ENCODE measurements around the gene UTP18. TPM values are rescaled to one million over a fixed set of nuclear protein-coding genes. Genes with fewer than 3 reads are reported as not detected.
"Not testable (repeated sequence)": the region's sequence is repeated elsewhere in the genome, so short reads cannot be mapped to it uniquely, and the experiment has no call there.

Gene UTP18
- total and polyA plus RNA-seq, 2 donors = 23.6 to 30.2 TPM

DNA sequence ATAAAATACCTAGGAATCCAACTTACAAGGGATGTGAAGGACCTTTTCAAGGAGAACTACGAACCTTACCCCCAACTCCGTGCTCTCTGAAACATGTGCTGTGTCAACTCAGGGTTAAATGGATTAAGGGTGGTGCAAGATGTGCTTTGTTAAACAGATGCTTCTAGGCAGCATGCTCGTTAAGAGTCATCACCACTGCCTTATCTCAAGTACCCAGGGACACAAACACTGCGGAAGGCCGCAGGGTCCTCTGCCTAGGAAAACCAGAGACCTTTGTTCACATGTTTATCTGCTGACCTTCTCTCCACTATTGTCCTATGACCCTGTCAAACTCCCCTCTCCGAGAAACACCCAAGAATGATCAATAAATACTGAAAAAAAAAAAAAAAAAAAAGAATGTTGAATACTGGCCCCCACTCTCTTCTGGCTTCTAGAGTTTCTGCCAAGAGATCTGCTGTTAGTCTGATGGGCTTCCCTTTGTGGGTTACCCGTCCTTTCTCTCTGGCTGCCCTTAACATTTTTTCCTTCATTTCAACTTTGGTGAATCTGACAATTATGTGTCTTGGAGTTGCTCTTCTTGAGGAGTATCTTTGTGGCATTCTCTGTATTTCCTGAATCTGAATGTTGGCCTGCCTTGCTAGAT is 70.6 kb downstream of the UTP18 start:
- H3K4me3 ChIP-seq (ENCODE audit: low read depth, low read length); DNase-seq (ENCODE audit: extremely low spot score); H3K36me3 ChIP-seq (ENCODE audit: insufficient read depth); H3K27ac ChIP-seq (ENCODE audit: low read depth); H3K4me1 ChIP-seq (ENCODE audit: insufficient read depth): not testable (repeated sequence)
- WGBS = 46% methylated on average over 7 of the region's 7 CpGs

DNA sequence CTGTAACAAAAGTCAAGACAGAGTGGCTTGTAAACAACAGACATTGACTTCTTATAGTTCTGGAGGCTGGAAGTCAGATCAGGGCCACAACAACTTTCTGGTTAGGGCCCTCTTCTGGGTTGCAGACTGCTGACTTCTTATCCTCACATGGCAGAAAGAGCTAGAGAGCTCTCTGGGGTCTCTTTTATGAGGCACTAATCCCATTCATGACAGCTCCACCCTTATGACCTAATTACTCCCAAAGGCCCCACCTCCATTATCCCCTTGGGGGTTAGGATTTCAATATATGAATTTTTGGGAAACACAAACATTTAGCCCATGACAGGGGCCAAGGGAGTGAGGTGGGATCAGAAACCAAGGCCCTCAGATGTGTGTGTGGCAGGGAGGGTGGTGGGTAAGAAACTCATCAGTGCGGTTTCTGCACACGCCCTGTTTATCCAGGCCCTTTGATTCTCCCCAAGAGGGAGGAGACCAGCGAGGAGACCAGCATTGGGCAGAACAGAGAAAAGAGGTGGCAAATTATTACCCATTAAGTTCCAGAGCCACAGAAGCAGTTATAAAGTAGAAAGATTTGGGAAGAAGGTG is 74.8 kb downstream of the UTP18 start:
- no peak for DNase-seq (ENCODE audit: extremely low spot score)
- Histone ChIP-seq H3K36me3 (ENCODE audit: insufficient read depth) (no peaks in the 10 kb centered on the region), H3K4me3 (ENCODE audit: low read depth, low read length) (no peak overlapping the region), H3K27ac (ENCODE audit: low read depth) (no peak overlapping the region), H3K4me1 (ENCODE audit: insufficient read depth) (no peaks in the 10 kb centered on the region)
- WGBS = 75% methylated on average over 3 of the region's 3 CpGs

DNA sequence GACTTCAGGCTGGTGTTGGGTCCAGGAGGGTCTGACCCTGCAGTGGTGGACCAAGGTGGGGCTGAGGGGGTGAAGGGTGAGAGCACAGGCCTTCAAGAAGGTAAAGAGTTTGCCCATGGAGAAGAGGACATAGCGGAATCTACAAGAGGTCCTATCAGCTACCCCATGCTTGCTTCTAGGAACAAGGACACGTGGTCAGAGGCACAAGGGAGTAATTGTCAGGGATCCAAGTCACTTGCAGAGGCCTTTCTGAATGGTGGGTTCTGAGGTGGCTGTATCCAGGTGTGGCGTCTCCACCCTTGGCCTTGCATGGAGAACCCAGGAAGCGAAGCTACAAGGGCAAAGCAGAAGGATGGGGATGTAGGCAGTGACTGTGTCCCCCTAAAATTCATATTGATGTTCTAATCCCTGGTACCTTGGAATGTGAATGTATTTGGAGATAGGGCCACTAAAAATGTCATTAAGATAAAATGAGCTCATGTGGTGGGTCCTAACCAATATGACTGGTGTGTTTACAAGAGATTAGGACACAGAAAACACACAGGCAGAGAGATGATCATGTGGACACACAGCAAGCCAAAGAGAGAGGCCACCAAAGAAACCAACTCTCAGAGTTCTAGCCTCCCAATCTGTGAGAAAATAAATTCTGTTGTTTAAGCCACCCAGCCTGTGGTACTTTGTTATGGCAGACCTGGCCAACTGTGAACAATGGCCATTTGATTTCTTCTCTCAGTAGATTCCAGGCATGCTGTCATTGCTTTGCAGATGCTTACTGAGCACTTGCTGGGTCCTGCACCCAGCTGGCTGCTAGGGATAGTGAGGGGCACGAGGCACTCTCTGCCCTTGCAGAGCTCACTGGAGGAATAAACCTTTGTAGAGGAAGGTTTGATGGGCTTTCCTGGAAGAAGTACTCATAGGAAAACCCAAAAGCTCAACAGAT is 75.8 kb downstream of the UTP18 start:
- Histone ChIP-seq H3K4me1 (ENCODE audit: insufficient read depth) (no peaks in the 10 kb centered on the region), H3K27ac (ENCODE audit: low read depth) (no peak overlapping the region), H3K36me3 (ENCODE audit: insufficient read depth) (no peaks in the 10 kb centered on the region), H3K4me3 (ENCODE audit: low read depth, low read length) (no peak overlapping the region)
- 88% methylated on average over 5 of the region's 5 CpGs for WGBS
- no peak for DNase-seq (ENCODE audit: extremely low spot score)

DNA sequence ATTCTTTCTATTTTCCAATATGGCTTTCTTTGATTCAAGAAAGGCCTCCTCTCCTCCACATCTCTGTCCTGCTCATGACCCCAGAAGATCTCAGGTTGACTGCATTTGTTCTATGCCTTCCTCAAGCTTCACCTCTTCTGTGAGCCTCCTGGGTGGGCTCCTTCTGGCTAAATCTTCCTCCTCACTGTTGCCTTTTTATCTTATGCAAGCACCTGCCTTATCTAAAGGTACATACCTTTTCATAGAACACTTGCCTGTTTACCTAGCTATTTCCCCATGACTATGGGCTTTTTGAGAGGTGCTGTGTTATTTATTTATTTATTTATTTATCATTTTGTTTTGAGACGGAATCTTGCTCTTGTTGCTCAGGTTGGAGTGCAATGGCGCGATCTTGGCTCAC is 81.1 kb downstream of the UTP18 start:
- no peak overlapping the region for H3K4me3 ChIP-seq (ENCODE audit: low read depth, low read length)
- no peak for DNase-seq (ENCODE audit: extremely low spot score)
- no peaks in the 10 kb centered on the region for H3K36me3 ChIP-seq (ENCODE audit: insufficient read depth)
- WGBS = 93% methylated on average over 3 of the region's 3 CpGs
- no peak overlapping the region for H3K27ac ChIP-seq (ENCODE audit: low read depth)
- H3K4me1 ChIP-seq (ENCODE audit: insufficient read depth) = no peaks in the 10 kb centered on the region

DNA sequence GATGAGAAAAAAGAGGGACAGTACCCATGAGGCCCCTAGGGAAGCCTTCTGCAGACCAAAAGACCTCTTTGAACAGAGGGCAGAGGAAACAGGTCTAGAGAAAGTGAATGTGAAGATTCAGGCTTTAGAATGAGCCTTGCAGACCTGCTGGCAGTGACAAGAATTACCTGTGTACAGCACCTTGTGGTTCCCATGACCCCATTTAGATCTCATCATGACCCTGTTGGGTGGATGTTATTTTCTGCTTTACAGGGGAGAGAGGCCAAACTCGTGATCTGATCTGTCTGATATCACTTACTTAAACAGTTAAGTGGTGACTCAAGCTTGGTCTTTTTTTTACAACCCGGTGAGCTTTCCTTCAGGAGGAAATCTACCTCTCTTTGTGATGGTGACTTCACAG is 81.9 kb downstream of the UTP18 start:
- 35% methylated on average over 2 of the region's 2 CpGs for WGBS
- H3K27ac ChIP-seq (ENCODE audit: low read depth) = no peak overlapping the region
- no peaks in the 10 kb centered on the region for H3K36me3 ChIP-seq (ENCODE audit: insufficient read depth)
- no peak overlapping the region for H3K4me3 ChIP-seq (ENCODE audit: low read depth, low read length)
- H3K4me1 ChIP-seq (ENCODE audit: insufficient read depth) = no peaks in the 10 kb centered on the region
- DNase-seq (ENCODE audit: extremely low spot score) = no peak

DNA sequence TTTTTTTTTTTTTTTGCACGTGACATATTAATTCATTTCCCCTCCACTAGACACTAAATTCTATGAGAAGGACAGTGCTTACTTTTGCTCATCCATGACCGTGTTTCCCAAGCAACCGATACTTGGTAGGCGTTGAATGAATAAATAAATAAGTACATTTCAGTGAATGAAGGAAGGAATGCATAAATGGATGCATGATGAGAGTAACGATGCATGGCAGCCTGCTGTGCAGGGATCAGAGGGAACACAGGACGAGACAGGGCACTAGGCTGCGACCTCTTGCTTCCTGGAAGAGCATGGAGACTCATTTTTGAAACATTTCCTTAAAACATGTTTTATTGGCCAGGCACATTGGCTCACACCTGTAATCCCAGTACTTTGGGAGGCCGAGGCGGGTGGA is 84.2 kb downstream of the UTP18 start:
- Histone ChIP-seq H3K27ac (ENCODE audit: low read depth) (no peak overlapping the region), H3K4me3 (ENCODE audit: low read depth, low read length) (no peak overlapping the region), H3K36me3 (ENCODE audit: insufficient read depth) (no peaks in the 10 kb centered on the region), H3K4me1 (ENCODE audit: insufficient read depth) (no peaks in the 10 kb centered on the region)
- no peak for DNase-seq (ENCODE audit: extremely low spot score)
- WGBS = 83% methylated on average over 9 of the region's 9 CpGs

DNA sequence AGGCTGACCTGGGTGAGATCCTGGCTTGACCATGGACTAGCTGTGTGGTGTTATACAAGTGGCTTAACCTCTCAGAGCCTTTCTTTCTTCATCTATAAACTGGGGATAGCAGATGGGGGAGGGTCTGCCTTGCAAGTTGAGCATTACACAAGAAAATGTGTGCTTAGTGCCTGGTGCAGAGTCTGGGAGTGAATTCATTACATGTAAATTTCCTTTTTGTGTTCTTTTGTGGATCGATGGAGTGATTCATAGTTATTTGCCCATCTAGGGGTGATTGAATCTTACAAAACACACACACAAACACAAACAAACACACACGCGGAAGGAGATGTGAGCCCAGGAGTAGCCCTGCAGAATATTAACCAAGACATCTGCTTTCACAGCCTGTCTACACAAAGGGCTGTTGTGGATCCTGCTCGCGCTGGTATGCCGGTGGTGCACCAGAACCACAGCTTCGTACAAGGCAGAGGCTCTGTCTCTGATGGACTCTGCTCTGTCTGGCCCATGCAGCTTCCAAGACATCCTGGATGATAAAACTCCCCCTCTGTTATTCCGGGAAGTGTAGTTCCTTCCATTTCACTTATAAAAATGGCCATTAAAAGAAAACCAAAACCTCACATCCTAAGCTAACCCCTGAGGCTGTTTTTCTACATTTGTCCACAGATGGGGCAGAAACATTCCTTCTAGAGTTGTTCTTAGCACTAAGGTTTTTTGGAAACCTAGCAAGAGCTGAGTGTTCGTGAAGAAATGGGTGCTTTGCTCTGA is 86.1 kb downstream of the UTP18 start:
- no peaks in the 10 kb centered on the region for H3K4me1 ChIP-seq (ENCODE audit: insufficient read depth)
- no peak overlapping the region for H3K4me3 ChIP-seq (ENCODE audit: low read depth, low read length)
- 61% methylated on average over 9 of the region's 9 CpGs for WGBS
- no peak overlapping the region for H3K27ac ChIP-seq (ENCODE audit: low read depth)
- no peak for DNase-seq (ENCODE audit: extremely low spot score)
- no peaks in the 10 kb centered on the region for H3K36me3 ChIP-seq (ENCODE audit: insufficient read depth)

Other genes starting within 250 kb of the UTP18 start
- 211 TPM for gene SPAG9, start 139.7 kb upstream of the UTP18 start, total RNA-seq
- gene SPAG9, start 139.7 kb upstream of the UTP18 start, polyA plus RNA-seq = 53.9 TPM
- 38.1 TPM for gene NME1, start 107.0 kb upstream of the UTP18 start, total RNA-seq
- gene NME1, start 107.0 kb upstream of the UTP18 start, polyA plus RNA-seq = 63.3 TPM
- gene NME2, start 94.1 kb upstream of the UTP18 start, total RNA-seq = 191 TPM
- 688 TPM for gene NME2, start 94.1 kb upstream of the UTP18 start, polyA plus RNA-seq
- 60.1 TPM for gene MBTD1, start 497 bp upstream of the UTP18 start, total RNA-seq
- 5.9 TPM for gene MBTD1, start 497 bp upstream of the UTP18 start, polyA plus RNA-seq

Data from urinary bladder (tissue), 4 donors.